HG02981 (cell line): ENCODE results near the gene AP2A2.

Experiments used
- ATAC-seq: cut with Tn5 transposase; IDR thresholded peaks from one replicate; pipeline ENCODE4 v1.9.1; 2021; ENCODE audit warnings: mild to moderate bottlenecking, moderate library complexity; ENCODE audit not compliant: unreplicated experiment

Gene AP2A2

GRCh38 chr11:1052133-1053011 is 126.7 kb downstream of the AP2A2 start:
- ATAC-seq: no peak

- no peak for ATAC-seq
These were observed 127.6 kb downstream of the AP2A2 start for GRCh38 chr11:1053121-1053901.

- ATAC-seq: no peak
These were observed 128.8 kb downstream of the AP2A2 start for GRCh38 chr11:1054143-1055108.

- ATAC-seq: no peak
These were observed 129.5 kb downstream of the AP2A2 start for GRCh38 chr11:1055109-1055703.

GRCh38 chr11:1055990-1056771 is 130.5 kb downstream of the AP2A2 start:
- no peak for ATAC-seq

GRCh38 chr11:1057806-1058205 is 132.1 kb downstream of the AP2A2 start:
- ATAC-seq: no peak

- ATAC-seq: no peak
These were observed 134.1 kb downstream of the AP2A2 start for GRCh38 chr11:1059759-1060158.

GRCh38 chr11:1060410-1060809 is 134.7 kb downstream of the AP2A2 start:
- no peak for ATAC-seq

- no peak for ATAC-seq
These were observed 135.4 kb downstream of the AP2A2 start for GRCh38 chr11:1060852-1061616.
